DND-41 (cell line): Measurements from ENCODE around the gene DPH6.

ENCODE experiments used
- EZH2 ChIP-seq: IDR thresholded peaks from 3 replicates; pipeline ENCODE4 v1.6.1; 2012; ENCODE audit warnings: borderline replicate concordance, low read depth, mild to moderate bottlenecking, moderate library complexity, low read length, inconsistent platforms; ENCODE audit not compliant: severe bottlenecking
- TF ChIP-seq, protein P1 (sequence below): IDR thresholded peaks from 2 replicates; pipeline ENCODE4 v1.5.1; 2012; ENCODE audit warnings: borderline replicate concordance, low read length, moderate library complexity, mild to moderate bottlenecking; ENCODE audit not compliant: poor library complexity, severe bottlenecking; ENCODE audit errors: extremely low read depth

DNA sequence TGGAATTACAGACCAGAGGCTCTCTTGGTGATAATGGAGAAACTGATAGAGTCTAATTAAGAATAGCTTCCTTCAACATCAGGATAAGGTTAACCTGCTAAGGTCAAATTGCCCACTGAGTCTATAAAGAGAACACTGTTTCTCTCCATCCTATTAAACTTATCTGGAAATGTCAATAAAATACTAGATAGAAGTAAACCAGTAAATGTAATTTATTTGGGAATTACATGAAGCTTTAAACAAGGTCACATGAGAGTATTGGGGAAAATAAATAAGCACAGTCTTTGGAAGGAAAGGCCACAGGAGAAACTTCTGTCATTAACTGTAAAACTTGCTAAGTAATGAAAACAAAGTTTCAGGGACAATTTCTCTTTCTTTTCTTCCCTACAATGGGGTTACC, 118.5 kb downstream of the DPH6 start:
- TF ChIP-seq, protein P1, sequence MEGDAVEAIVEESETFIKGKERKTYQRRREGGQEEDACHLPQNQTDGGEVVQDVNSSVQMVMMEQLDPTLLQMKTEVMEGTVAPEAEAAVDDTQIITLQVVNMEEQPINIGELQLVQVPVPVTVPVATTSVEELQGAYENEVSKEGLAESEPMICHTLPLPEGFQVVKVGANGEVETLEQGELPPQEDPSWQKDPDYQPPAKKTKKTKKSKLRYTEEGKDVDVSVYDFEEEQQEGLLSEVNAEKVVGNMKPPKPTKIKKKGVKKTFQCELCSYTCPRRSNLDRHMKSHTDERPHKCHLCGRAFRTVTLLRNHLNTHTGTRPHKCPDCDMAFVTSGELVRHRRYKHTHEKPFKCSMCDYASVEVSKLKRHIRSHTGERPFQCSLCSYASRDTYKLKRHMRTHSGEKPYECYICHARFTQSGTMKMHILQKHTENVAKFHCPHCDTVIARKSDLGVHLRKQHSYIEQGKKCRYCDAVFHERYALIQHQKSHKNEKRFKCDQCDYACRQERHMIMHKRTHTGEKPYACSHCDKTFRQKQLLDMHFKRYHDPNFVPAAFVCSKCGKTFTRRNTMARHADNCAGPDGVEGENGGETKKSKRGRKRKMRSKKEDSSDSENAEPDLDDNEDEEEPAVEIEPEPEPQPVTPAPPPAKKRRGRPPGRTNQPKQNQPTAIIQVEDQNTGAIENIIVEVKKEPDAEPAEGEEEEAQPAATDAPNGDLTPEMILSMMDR, result no peak
- no peak for TF ChIP-seq EZH2
